ENCODE measurements around the gene CLEC2L. TPM values are rescaled to one million over a fixed set of nuclear protein-coding genes. Genes with fewer than 3 reads are reported as not detected.

CLEC2L gene
- total and polyA plus RNA-seq, 2 of the 4 experiments (the other 2 are of a cell fraction), result not detected

DNA sequence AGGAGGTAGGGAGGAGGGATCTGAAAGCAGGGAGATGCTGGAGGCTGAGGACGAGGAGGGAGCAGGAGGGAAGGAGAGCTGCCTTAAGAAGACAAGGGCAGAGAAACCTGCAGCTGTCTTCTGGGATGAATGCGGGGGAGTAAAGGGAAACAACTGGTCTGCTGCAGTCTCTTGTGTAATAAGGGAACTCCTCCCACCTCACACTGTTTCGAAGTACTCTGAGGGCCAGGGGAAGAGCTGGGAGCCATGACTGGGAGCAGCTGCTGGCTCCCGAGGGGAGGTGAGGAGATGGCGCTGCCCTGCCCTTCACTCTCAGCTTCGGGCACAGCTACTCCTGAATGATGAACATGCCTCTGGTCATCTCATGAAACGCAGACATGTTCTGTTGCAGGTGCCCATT is 65.1 kb downstream of the CLEC2L start:
- Histone ChIP-seq H2BK5ac (ENCODE audit: low read depth, low read length, poor library complexity, severe bottlenecking) (no peak overlapping the region), H3K4ac (ENCODE audit: low read depth, low read length) (no peak overlapping the region), H4K8ac (ENCODE audit: low read depth in 2 of 2, low read length in 2 of 2) (no peak overlapping the region), H3K9me1 (ENCODE audit: insufficient read depth, low read length) (peaks cover 10% of the 10 kb centered on the region; the same call in 1 of the 2 replicates), H3K9ac (ENCODE audit: low read depth, low read length) (no peak overlapping the region), H3K18ac (ENCODE audit: low read depth, low read length) (no peak overlapping the region), H2BK20ac (ENCODE audit: low read depth, low read length) (no peak overlapping the region), H4K91ac (ENCODE audit: insufficient read depth, low read depth, low read length) (no peak overlapping the region), H2AK9ac (replicated peaks; ENCODE audit: low read depth, low read length, poor library complexity) (no peak overlapping the region), H2BK15ac (ENCODE audit: low read depth, low read length) (no peak overlapping the region), H3K27me3 (ENCODE audit: control insufficient read depth, insufficient read depth, low read length) (no peaks in the 10 kb centered on the region), H4K20me1 (ENCODE audit: insufficient read depth, low read length) (peaks cover 16% of the 10 kb centered on the region; the same call in 1 of the 2 replicates), H4K5ac (ENCODE audit: low read depth, low read length) (no peak overlapping the region), H3K79me1 (ENCODE audit: low read depth in 1 of 2, low read length in 2 of 2) (peaks cover 0 to 32% of the 10 kb centered on the region in 2 experiments; a peak in 2 of 4 replicates), H3K36me3 (ENCODE audit: control insufficient read depth, insufficient read depth, low read length) (peaks cover 68% of the 10 kb centered on the region), H3K4me2 (ENCODE audit: low read depth, low read length) (no peak overlapping the region), H3K4me3 (ENCODE audit: insufficient read depth, low read depth, low read length) (no peak overlapping the region), H3K14ac (replicated peaks; ENCODE audit: low read depth, low read length) (no peak overlapping the region), H3K9me3 (ENCODE audit: control insufficient read depth, insufficient read depth, low read length) (no peaks in the 10 kb centered on the region), H3K23ac (ENCODE audit: low read depth, low read length) (no peak overlapping the region), H3K27ac (ENCODE audit: insufficient read depth, low read length) (no peak overlapping the region), H2AK5ac (ENCODE audit: low read depth, low read length) (no peak overlapping the region), H2BK120ac (ENCODE audit: low read depth, low read length) (no peak overlapping the region), H2AFZ (replicated peaks; ENCODE audit: low read length, poor library complexity) (peak overlapping the region; percentile 12), H3K4me1 (ENCODE audit: control insufficient read depth, insufficient read depth, low read length) (peaks cover 3% of the 10 kb centered on the region; the same call in 1 of the 2 replicates), H3K56ac (ENCODE audit: extremely low read depth, insufficient read depth, low read length) (no peak overlapping the region)
- dilution Hi-C loops (cut with HindIII; ENCODE audit: low sequenced_read_pairs, unreplicated experiment) (no loop called here), in situ Hi-C loops (cut with MboI; ENCODE audit: low sequenced_read_pairs) (no loop called here), intact Hi-C loops (cut with micrococcal nuclease) (no loop called here)
- ChIA-PET POLR2A (ENCODE audit: unreplicated experiment) (no interaction called here), CTCF (interaction anchor here (0.7 to 0.9 kb wide), 2 partner anchors 57 to 89 kb away, joined by 3 to 5 read pairs; no protein-coding TSS in a partner anchor)
- no CpG with 5 or more reads among the region's 7 CpGs for WGBS, 2 experiments (ENCODE audit: extremely low coverage in 2 of 2, insufficient read length in 1 of 2)
- no TSS peak for BruUV-seq (replicated peaks)
- DNase-seq (peak; percentile 83), ATAC-seq (ENCODE audit: low read depth) (peak; percentile 75)
- TF ChIP-seq CEBPB (IDR thresholded peaks at IDR 0.05; ENCODE audit: low read depth, low read length) (peak; percentile 90), MAFK (IDR thresholded peaks at IDR 0.05; ENCODE audit: low read depth, low read length) (no peak)
- TF ChIP-seq, protein P1, sequence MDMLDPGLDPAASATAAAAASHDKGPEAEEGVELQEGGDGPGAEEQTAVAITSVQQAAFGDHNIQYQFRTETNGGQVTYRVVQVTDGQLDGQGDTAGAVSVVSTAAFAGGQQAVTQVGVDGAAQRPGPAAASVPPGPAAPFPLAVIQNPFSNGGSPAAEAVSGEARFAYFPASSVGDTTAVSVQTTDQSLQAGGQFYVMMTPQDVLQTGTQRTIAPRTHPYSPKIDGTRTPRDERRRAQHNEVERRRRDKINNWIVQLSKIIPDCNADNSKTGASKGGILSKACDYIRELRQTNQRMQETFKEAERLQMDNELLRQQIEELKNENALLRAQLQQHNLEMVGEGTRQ (IDR thresholded peaks at IDR 0.05; ENCODE audit: low read depth, low read length), result no peak

All from IMR-90 (cell line).